ENCODE data around the gene SH3BGRL3. TPM values are rescaled to one million over a fixed set of nuclear protein-coding genes. Genes with fewer than 3 reads are reported as not detected.

The SH3BGRL3 gene
- total RNA-seq, 2 donors from 2014 or later: 38.2 to 43.1 TPM

GRCh38 chr1:26296340-26297056, 16.6 kb downstream of the SH3BGRL3 start:
- no peaks in the 10 kb centered on the region for H3K9me3 ChIP-seq
- WGBS, 2 donors: 77 to 87% methylated on average over 7 to 16 of the region's 16 CpGs
- no peaks in the 10 kb centered on the region for H3K4me1 ChIP-seq
- H3K36me3 ChIP-seq (replicated peaks in 1 of 2; ENCODE audit: insufficient read depth in 1 of 2, low read depth in 2 of 2): no peaks in the 10 kb centered on the region
- TF ChIP-seq CTCF (IDR thresholded peaks at IDR 0.05): no peak
- no peak for TF ChIP-seq POLR2A (IDR thresholded peaks at IDR 0.05)
- no peak for DNase-seq
- intact Hi-C loops (cut with DNase I): no loop called here
- H3K4me3 ChIP-seq: no peak overlapping the region
- H3K27ac ChIP-seq: no peak overlapping the region
- ATAC-seq: no peak
- H3K27me3 ChIP-seq: no peaks in the 10 kb centered on the region

- H3K27ac ChIP-seq: no peak overlapping the region
- no peaks in the 10 kb centered on the region for H3K27me3 ChIP-seq
- no peak for DNase-seq
- H3K36me3 ChIP-seq (replicated peaks in 1 of 2; ENCODE audit: insufficient read depth in 1 of 2, low read depth in 2 of 2): no peaks in the 10 kb centered on the region
- no peaks in the 10 kb centered on the region for H3K9me3 ChIP-seq
- no peak for ATAC-seq
- intact Hi-C loops (cut with DNase I): no loop called here
- WGBS, 2 donors: 93 to 96% methylated on average over 8 to 12 of the region's 12 CpGs
- TF ChIP-seq CTCF (IDR thresholded peaks at IDR 0.05): no peak
- TF ChIP-seq POLR2A (IDR thresholded peaks at IDR 0.05): no peak
- no peak overlapping the region for H3K4me3 ChIP-seq
- H3K4me1 ChIP-seq: no peaks in the 10 kb centered on the region
Measured at GRCh38 chr1:26297057-26297790, 17.3 kb downstream of the SH3BGRL3 start.

GRCh38 chr1:26297791-26298124, 17.9 kb downstream of the SH3BGRL3 start:
- no peak for DNase-seq

GRCh38 chr1:26300578-26301275, 20.8 kb downstream of the SH3BGRL3 start:
- no peak for DNase-seq
- H3K27me3 ChIP-seq: no peaks in the 10 kb centered on the region
- 85 to 96% methylated on average over 5 to 11 of the region's 11 CpGs for WGBS, 2 donors
- no peaks in the 10 kb centered on the region for H3K9me3 ChIP-seq
- no peaks in the 10 kb centered on the region for H3K36me3 ChIP-seq (replicated peaks in 1 of 2; ENCODE audit: insufficient read depth in 1 of 2, low read depth in 2 of 2)
- ATAC-seq: no peak
- intact Hi-C loops (cut with DNase I): no loop called here
- H3K4me3 ChIP-seq: no peak overlapping the region
- peaks cover 2% of the 10 kb centered on the region for H3K4me1 ChIP-seq
- no peak overlapping the region for H3K27ac ChIP-seq
- no peak for TF ChIP-seq POLR2A (IDR thresholded peaks at IDR 0.05)
- TF ChIP-seq CTCF (IDR thresholded peaks at IDR 0.05): no peak

More at GRCh38 chr1:26297791-26298124, 17.9 kb downstream of the SH3BGRL3 start:
- Histone ChIP-seq H3K27ac (no peak overlapping the region), H3K4me1 (no peaks in the 10 kb centered on the region), H3K9me3 (no peaks in the 10 kb centered on the region), H3K27me3 (no peaks in the 10 kb centered on the region), H3K4me3 (no peak overlapping the region), H3K36me3 (replicated peaks in 1 of 2; ENCODE audit: insufficient read depth in 1 of 2, low read depth in 2 of 2) (no peaks in the 10 kb centered on the region)
- intact Hi-C loops (cut with DNase I): no loop called here
- no peak for ATAC-seq
- TF ChIP-seq CTCF (IDR thresholded peaks at IDR 0.05): no peak
- TF ChIP-seq POLR2A (IDR thresholded peaks at IDR 0.05): no peak
- 71 to 96% methylated on average over 3 to 6 of the region's 6 CpGs for WGBS, 2 donors

All from body of pancreas (tissue), 4 donors.